ENCODE measurements around the gene RBM20. TPM values are rescaled to one million over a fixed set of nuclear protein-coding genes. Genes with fewer than 3 reads are reported as not detected.
"Not testable (repeated sequence)": the region's sequence is repeated elsewhere in the genome, so short reads cannot be mapped to it uniquely, and the experiment has no call there.

RBM20 gene
- total RNA-seq, 1 donor from 2014 or later: 1.4 TPM

GRCh38 chr10:110648692-110649346 is 4.7 kb downstream of the RBM20 start:
- DNase-seq (ENCODE audit: low spot score): no peak

- no peak for DNase-seq (ENCODE audit: low spot score)
Observed at GRCh38 chr10:110649347-110650264, 5.5 kb downstream of the RBM20 start.

GRCh38 chr10:110650265-110650668 is 6.1 kb downstream of the RBM20 start:
- no peak for DNase-seq (ENCODE audit: low spot score)

- DNase-seq (ENCODE audit: low spot score): no peak
Observed at GRCh38 chr10:110651044-110651958, 7.2 kb downstream of the RBM20 start.

GRCh38 chr10:110652475-110653118 is 8.5 kb downstream of the RBM20 start:
- no peak for DNase-seq (ENCODE audit: low spot score)

- DNase-seq (ENCODE audit: low spot score): no peak
Observed at GRCh38 chr10:110655320-110655719, 11.2 kb downstream of the RBM20 start.

GRCh38 chr10:110656612-110657011 is 12.5 kb downstream of the RBM20 start:
- DNase-seq (ENCODE audit: low spot score): no peak

GRCh38 chr10:110657973-110658691 is 14.0 kb downstream of the RBM20 start:
- peak; percentile 30 for DNase-seq (ENCODE audit: low spot score)

GRCh38 chr10:110659558-110659957 is 15.4 kb downstream of the RBM20 start:
- DNase-seq (ENCODE audit: low spot score): no peak

GRCh38 chr10:110660289-110660688 is 16.2 kb downstream of the RBM20 start:
- DNase-seq (ENCODE audit: low spot score): not testable (repeated sequence)

- no peak for DNase-seq (ENCODE audit: low spot score)
Observed at GRCh38 chr10:110661292-110661691, 17.2 kb downstream of the RBM20 start.

- DNase-seq (ENCODE audit: low spot score): no peak
Observed at GRCh38 chr10:110664483-110665420, 20.6 kb downstream of the RBM20 start.

GRCh38 chr10:110666259-110666658 is 22.1 kb downstream of the RBM20 start:
- DNase-seq (ENCODE audit: low spot score): not testable (repeated sequence)

- no peak for DNase-seq (ENCODE audit: low spot score)
Observed at GRCh38 chr10:110666673-110667072, 22.5 kb downstream of the RBM20 start.

- DNase-seq (ENCODE audit: low spot score): no peak
Observed at GRCh38 chr10:110667620-110668343, 23.6 kb downstream of the RBM20 start.

- no peak for DNase-seq (ENCODE audit: low spot score)
Observed at GRCh38 chr10:110668443-110668842, 24.3 kb downstream of the RBM20 start.

GRCh38 chr10:110670335-110670734 is 26.2 kb downstream of the RBM20 start:
- DNase-seq (ENCODE audit: low spot score): no peak

- peak; percentile 51 for DNase-seq (ENCODE audit: low spot score)
Observed at GRCh38 chr10:110671788-110672579, 27.8 kb downstream of the RBM20 start.
